Stomach (tissue), 4 donors: ENCODE results near the gene DPM3.

Source experiments
- CTCF ChIP-seq, 7 experiments: fragments of 450-650 bp in 4 of 7; fragments of 200-600 bp in 3 of 7; sonication (generic) in 3 of 7; IDR thresholded peaks; one replicate each; pipeline ENCODE4 v1.5.1; 2016 to 2019; ENCODE audit warnings: antibody characterized with exemption in 7 of 7, control low read depth in 2 of 7, mild to moderate bottlenecking in 1 of 7
- EP300 ChIP-seq: sonication (generic); formaldehyde crosslinking; IDR thresholded peaks from one replicate; pipeline ENCODE4 v1.6.1; 2017; ENCODE audit warnings: antibody characterized with exemption
- POLR2A ChIP-seq, 4 donors: fragments of 450-650 bp; IDR thresholded peaks; one replicate each; pipeline ENCODE4 v1.6.1; 2016; ENCODE audit warnings: antibody characterized with exemption in 4 of 4, control low read depth in 2 of 4, mild to moderate bottlenecking in 1 of 4, moderate library complexity in 1 of 4
- POLR2AphosphoS5 ChIP-seq, 3 donors: sonication (generic); formaldehyde crosslinking; IDR thresholded peaks; one replicate each; pipeline ENCODE4 v1.6.1; 2016; ENCODE audit warnings: antibody characterized with exemption in 3 of 3

- no peak for TF ChIP-seq CTCF (IDR thresholded peaks at IDR 0.05)
- no peak for TF ChIP-seq POLR2A (IDR thresholded peaks at IDR 0.05)
- no peak for TF ChIP-seq EP300
- no peak for TF ChIP-seq POLR2AphosphoS5 (IDR thresholded peaks at IDR 0.05)
Observed at GRCh38 chr1:155107309-155108264, 32.7 kb downstream of the DPM3 start.
